ENCODE measurements around the gene USP15.
"Not testable (repeated sequence)": the region's sequence is repeated elsewhere in the genome, so short reads cannot be mapped to it uniquely, and the experiment has no call there.

DNA sequence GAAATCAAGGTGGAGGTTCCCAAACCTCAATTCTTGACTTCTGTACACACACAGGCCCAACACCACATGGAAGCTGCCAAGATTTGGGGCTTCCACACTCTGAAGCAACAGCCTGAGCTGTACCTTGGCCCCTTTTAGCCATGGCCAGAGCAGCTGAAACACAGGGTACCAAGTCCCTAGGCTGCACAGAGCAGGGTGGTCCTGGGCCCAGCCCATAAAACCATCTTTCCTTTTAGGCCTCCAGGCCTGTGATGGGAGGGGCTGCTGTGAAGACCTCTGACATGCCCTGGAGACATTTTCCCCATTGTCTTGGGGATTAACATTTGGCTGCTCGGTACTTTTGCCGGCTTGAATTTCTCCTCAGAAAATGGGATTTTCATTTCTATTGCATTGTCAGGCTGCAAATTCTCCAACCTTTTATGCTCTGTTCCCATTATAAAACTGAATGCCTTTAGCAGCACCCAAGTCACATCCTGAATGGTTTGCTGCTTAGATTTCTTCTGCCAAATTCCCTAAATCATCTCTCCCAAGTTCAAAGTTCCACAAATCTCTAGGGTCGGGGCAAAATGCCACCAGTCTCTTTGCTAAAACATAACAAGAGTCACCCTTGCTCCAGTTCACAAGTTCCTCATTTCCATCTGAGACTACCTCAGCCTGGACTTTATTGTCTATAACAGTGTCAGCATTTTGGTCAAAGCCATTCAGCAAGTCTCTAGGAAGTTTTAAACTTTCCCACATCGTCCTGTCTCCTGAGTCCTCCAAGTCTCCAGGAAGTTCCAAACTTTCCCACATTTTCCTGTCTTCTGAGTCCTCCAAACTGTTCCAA, 84.7 kb downstream of the USP15 start:
- TF ChIP-seq, protein P1, sequence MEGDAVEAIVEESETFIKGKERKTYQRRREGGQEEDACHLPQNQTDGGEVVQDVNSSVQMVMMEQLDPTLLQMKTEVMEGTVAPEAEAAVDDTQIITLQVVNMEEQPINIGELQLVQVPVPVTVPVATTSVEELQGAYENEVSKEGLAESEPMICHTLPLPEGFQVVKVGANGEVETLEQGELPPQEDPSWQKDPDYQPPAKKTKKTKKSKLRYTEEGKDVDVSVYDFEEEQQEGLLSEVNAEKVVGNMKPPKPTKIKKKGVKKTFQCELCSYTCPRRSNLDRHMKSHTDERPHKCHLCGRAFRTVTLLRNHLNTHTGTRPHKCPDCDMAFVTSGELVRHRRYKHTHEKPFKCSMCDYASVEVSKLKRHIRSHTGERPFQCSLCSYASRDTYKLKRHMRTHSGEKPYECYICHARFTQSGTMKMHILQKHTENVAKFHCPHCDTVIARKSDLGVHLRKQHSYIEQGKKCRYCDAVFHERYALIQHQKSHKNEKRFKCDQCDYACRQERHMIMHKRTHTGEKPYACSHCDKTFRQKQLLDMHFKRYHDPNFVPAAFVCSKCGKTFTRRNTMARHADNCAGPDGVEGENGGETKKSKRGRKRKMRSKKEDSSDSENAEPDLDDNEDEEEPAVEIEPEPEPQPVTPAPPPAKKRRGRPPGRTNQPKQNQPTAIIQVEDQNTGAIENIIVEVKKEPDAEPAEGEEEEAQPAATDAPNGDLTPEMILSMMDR (IDR thresholded peaks at IDR 0.05; ENCODE audit: extremely low read depth in 1 of 2, insufficient read depth in 1 of 2, low read depth in 1 of 2, low read length in 2 of 2), result not testable (repeated sequence)
- TF ChIP-seq, protein P2, sequence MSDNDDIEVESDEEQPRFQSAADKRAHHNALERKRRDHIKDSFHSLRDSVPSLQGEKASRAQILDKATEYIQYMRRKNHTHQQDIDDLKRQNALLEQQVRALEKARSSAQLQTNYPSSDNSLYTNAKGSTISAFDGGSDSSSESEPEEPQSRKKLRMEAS (IDR thresholded peaks at IDR 0.05; ENCODE audit: insufficient read depth, insufficient read length), result not testable (repeated sequence)
- TF ChIP-seq POLR2A (IDR thresholded peaks at IDR 0.05; ENCODE audit: low read depth, low read length), result not testable (repeated sequence)

Measured in endothelial cell of umbilical vein (primary cell).